Panc1 (cell line): ENCODE measurements around the gene KMT2E. TPM values are rescaled to one million over a fixed set of nuclear protein-coding genes. Genes with fewer than 3 reads are reported as not detected.
"Not testable (repeated sequence)": the region's sequence is repeated elsewhere in the genome, so short reads cannot be mapped to it uniquely, and the experiment has no call there.

Experiments
- ATAC-seq: fragments of 200-7000 bp; cut with Tn5 transposase; 2 replicates; pipeline ENCODE4 v1.9.1; 2020; ENCODE audit warnings: mild to moderate bottlenecking, moderate library complexity
- BruUV-seq: library from RNA; stranded (reverse); fragments of 400-500 nt; replicated peaks from 2 replicates; lab custom pipeline; 2021; lab: Mats Ljungman, UMichigan
- CTCF ChIA-PET: fragments of 300-600 bp; sonication (Branson Sonifier 250); formaldehyde crosslinking; loops from one replicate; lab custom pipeline; 2022; ENCODE audit warnings: antibody characterized with exemption; lab: Charles Lee
- POLR2A ChIA-PET: fragments of 300-600 bp; sonication (Branson Sonifier 250); formaldehyde crosslinking; loops from one replicate; lab custom pipeline; 2022; ENCODE audit warnings: antibody characterized with exemption; lab: Charles Lee
- DNase-seq: peaks from one replicate; pipeline ENCODE4 v3.0.0-alpha.2; 2010; ENCODE audit warnings: low read depth, low spot score
- H3K27ac ChIP-seq: 2 replicates; pipeline ENCODE4 v1.5.1; 2011; ENCODE audit warnings: mild to moderate bottlenecking, low read length, inconsistent platforms
- H3K27me3 ChIP-seq: fragments of 200-500 bp; sonication (Bioruptor generic); 2 replicates; pipeline ENCODE4 v1.6.0; 2014; ENCODE audit warnings: low read length, inconsistent platforms; ENCODE audit not compliant: control insufficient read depth, insufficient read depth
- H3K36me3 ChIP-seq: fragments of 200-500 bp; sonication (Bioruptor generic); 2 replicates; pipeline ENCODE4 v1.5.1; 2014; ENCODE audit warnings: inconsistent platforms, mild to moderate bottlenecking, low read length, moderate library complexity; ENCODE audit not compliant: control insufficient read depth, insufficient read depth
- H3K4me1 ChIP-seq: 2 replicates; pipeline ENCODE4 v1.5.1; 2011; ENCODE audit warnings: inconsistent platforms, mild to moderate bottlenecking, low read length, moderate library complexity; ENCODE audit not compliant: control insufficient read depth, insufficient read depth
- H3K4me3 ChIP-seq, 2 experiments: 2 replicates each; pipeline ENCODE4 v1.5.1; 2011 to 2012; ENCODE audit warnings: low read depth in 2 of 2, low read length in 2 of 2, mild to moderate bottlenecking in 2 of 2, inconsistent platforms in 1 of 2, moderate library complexity in 1 of 2
- H3K9me3 ChIP-seq: fragments of 200-500 bp; sonication (Bioruptor generic); 2 replicates; pipeline ENCODE4 v1.5.1; 2014; ENCODE audit warnings: low read depth, mild to moderate bottlenecking, inconsistent platforms, low read length, moderate library complexity; ENCODE audit not compliant: control insufficient read depth, insufficient read depth
- CTCF ChIP-seq: fragments of 450-650 bp; IDR thresholded peaks from 2 replicates; pipeline ENCODE4 v1.5.1; 2017; ENCODE audit warnings: mild to moderate bottlenecking
- POLR2AphosphoS5 ChIP-seq: IDR thresholded peaks from 2 replicates; pipeline ENCODE4 v1.6.1; 2012; ENCODE audit warnings: mild to moderate bottlenecking, low read depth, low read length, moderate library complexity
- REST ChIP-seq, 2 experiments: IDR thresholded peaks; 2 replicates each; pipeline ENCODE4 v1.6.1; 2011 to 2012; ENCODE audit warnings: low read depth in 2 of 2, control low read depth in 1 of 2, low read length in 1 of 2, mild to moderate bottlenecking in 1 of 2, moderate library complexity in 1 of 2; ENCODE audit not compliant: insufficient read depth in 1 of 2
- SIN3A ChIP-seq: IDR thresholded peaks from 2 replicates; pipeline ENCODE4 v1.6.1; 2012; ENCODE audit warnings: low read depth, mild to moderate bottlenecking, low read length, moderate library complexity, borderline replicate concordance; ENCODE audit not compliant: insufficient read depth
- TCF7L2 ChIP-seq: IDR thresholded peaks from 2 replicates; pipeline ENCODE4 v1.6.1; 2011; ENCODE audit warnings: mild to moderate bottlenecking, low read depth, low read length, inconsistent platforms
- in situ Hi-C: cut with HindIII; loops from 2 replicates; pipeline ENCODE4 v1.10.0; 2016; ENCODE audit warnings: low sequenced_read_pairs, low pct_unique_long_range_greater_than_20kb
- intact Hi-C: fragments of 100-400 bp; cut with micrococcal nuclease; formaldehyde crosslinking; loops from one replicate; pipeline ENCODE4 v1.10.0; 2022; ENCODE audit not compliant: unreplicated experiment
- total RNA-seq: library from RNA; stranded (reverse); gene quantifications from one replicate; pipeline ENCODE4 v1.2.1, GENCODE V29; 2021; ENCODE audit not compliant: unreplicated experiment

Gene KMT2E
- total RNA-seq, 1 experiment from 2014 or later: 51.4 TPM

GRCh38 chr7:104973227-104973626, 40.8 kb upstream of the KMT2E start:
- ATAC-seq: no peak

GRCh38 chr7:104973909-104974415, 40.0 kb upstream of the KMT2E start:
- ChIA-PET POLR2A (no interaction called here), CTCF (no interaction called here)
- no peak for ATAC-seq
- H3K9me3 ChIP-seq: no peaks in the 10 kb centered on the region
- no peaks in the 10 kb centered on the region for H3K36me3 ChIP-seq
- H3K27me3 ChIP-seq: no peaks in the 10 kb centered on the region
- H3K4me3 ChIP-seq: no peak overlapping the region
- H3K4me1 ChIP-seq: peaks cover 9% of the 10 kb centered on the region
- intact Hi-C loops: no loop called here
- no peak for TF ChIP-seq CTCF
- no peak for TF ChIP-seq REST (IDR thresholded peaks at IDR 0.05; ENCODE audit: insufficient read depth in 1 of 2, low read depth in 2 of 2, low read length in 1 of 2)
- TF ChIP-seq SIN3A: no peak
- no peak for TF ChIP-seq TCF7L2
- TF ChIP-seq POLR2AphosphoS5: no peak
- in situ Hi-C loops: no loop called here
- no TSS peak for BruUV-seq
- no peak for DNase-seq
- no peak overlapping the region for H3K27ac ChIP-seq

More at GRCh38 chr7:104973227-104973626, 40.8 kb upstream of the KMT2E start:
- no TSS peak for BruUV-seq
- DNase-seq: no peak
- Histone ChIP-seq H3K27me3 (no peaks in the 10 kb centered on the region), H3K27ac (no peak overlapping the region), H3K36me3 (no peaks in the 10 kb centered on the region), H3K4me1 (peaks cover 2% of the 10 kb centered on the region; the same call in 1 of the 2 replicates), H3K4me3 (no peak overlapping the region), H3K9me3 (no peaks in the 10 kb centered on the region)
- ChIA-PET POLR2A (no interaction called here), CTCF (no interaction called here)
- in situ Hi-C loops (no loop called here), intact Hi-C loops (no loop called here)
- TF ChIP-seq TCF7L2: no peak
- no peak; the same call in 1 of the 2 replicates for TF ChIP-seq POLR2AphosphoS5
- TF ChIP-seq REST (IDR thresholded peaks at IDR 0.05; ENCODE audit: insufficient read depth in 1 of 2, low read depth in 2 of 2, low read length in 1 of 2): no peak
- TF ChIP-seq SIN3A: no peak
- TF ChIP-seq CTCF: no peak

- H3K27me3 ChIP-seq, H3K9me3 ChIP-seq, intact Hi-C loops, BruUV-seq, DNase-seq, H3K27ac ChIP-seq, in situ Hi-C loops, H3K4me3 ChIP-seq, ATAC-seq, CTCF ChIA-PET, POLR2A ChIA-PET, H3K36me3 ChIP-seq: not testable (repeated sequence)
- peaks cover 25% of the 10 kb centered on the region for H3K4me1 ChIP-seq
Measured at GRCh38 chr7:104975553-104975952, 38.5 kb upstream of the KMT2E start.
